Fibroblast of upper back skin (primary cell): Measurements from ENCODE around the gene SLC22A12.

Experiments used
- DNase-seq: peaks from one replicate; pipeline ENCODE4 v3.0.0-alpha.2; 2013

SLC22A12 gene

GRCh38 chr11:64629103-64629502 lies 38.1 kb downstream of the SLC22A12 start:
- no peak for DNase-seq

GRCh38 chr11:64629796-64630562 lies 39.0 kb downstream of the SLC22A12 start:
- no peak for DNase-seq

- no peak for DNase-seq
Observed at GRCh38 chr11:64631675-64632074, 40.7 kb downstream of the SLC22A12 start.

GRCh38 chr11:64632237-64632636 lies 41.2 kb downstream of the SLC22A12 start:
- no peak for DNase-seq

- no peak for DNase-seq
Observed at GRCh38 chr11:64632654-64633053, 41.6 kb downstream of the SLC22A12 start.

GRCh38 chr11:64633555-64634159 lies 42.6 kb downstream of the SLC22A12 start:
- DNase-seq = no peak

GRCh38 chr11:64637334-64638017 lies 46.5 kb downstream of the SLC22A12 start:
- no peak for DNase-seq

GRCh38 chr11:64638018-64638665 lies 47.1 kb downstream of the SLC22A12 start:
- DNase-seq = no peak

- no peak for DNase-seq
Observed at GRCh38 chr11:64638829-64639228, 47.8 kb downstream of the SLC22A12 start.

- DNase-seq = no peak
Observed at GRCh38 chr11:64639885-64640284, 48.9 kb downstream of the SLC22A12 start.

- DNase-seq = no peak
Observed at GRCh38 chr11:64641596-64642417, 50.8 kb downstream of the SLC22A12 start.

GRCh38 chr11:64642418-64642735 lies 51.4 kb downstream of the SLC22A12 start:
- DNase-seq = no peak

GRCh38 chr11:64642871-64643255 lies 51.8 kb downstream of the SLC22A12 start:
- DNase-seq = no peak

GRCh38 chr11:64643256-64643881 lies 52.3 kb downstream of the SLC22A12 start:
- no peak for DNase-seq

GRCh38 chr11:64643920-64644646 lies 53.1 kb downstream of the SLC22A12 start:
- no peak for DNase-seq

- DNase-seq = no peak
Observed at GRCh38 chr11:64644647-64645275, 53.7 kb downstream of the SLC22A12 start.

- no peak for DNase-seq
Observed at GRCh38 chr11:64647019-64647779, 56.2 kb downstream of the SLC22A12 start.

- no peak for DNase-seq
Observed at GRCh38 chr11:64648551-64648950, 57.5 kb downstream of the SLC22A12 start.

- DNase-seq = no peak
Observed at GRCh38 chr11:64649291-64649697, 58.3 kb downstream of the SLC22A12 start.

- peak; percentile 14 for DNase-seq
Observed at GRCh38 chr11:64650923-64651523, 60.0 kb downstream of the SLC22A12 start.
